Trophoblast cell (in vitro differentiated cells and primary cell): ENCODE data around the gene TBXAS1. TPM values are rescaled to one million over a fixed set of nuclear protein-coding genes. Genes with fewer than 3 reads are reported as not detected.

Experiments
- DNase-seq, 2 donors: peaks; one replicate each; pipeline ENCODE4 v3.0.0-alpha.2; 2016
- H2AFZ ChIP-seq: 2 replicates; pipeline ENCODE4 v1.6.1; 2013; ENCODE audit warnings: low read length, moderate library complexity, mild to moderate bottlenecking; ENCODE audit not compliant: insufficient read depth, poor library complexity
- H2AK5ac ChIP-seq: 2 replicates; pipeline ENCODE4 v1.6.1; 2013; ENCODE audit warnings: mild to moderate bottlenecking, low read length
- H2BK120ac ChIP-seq: 2 replicates; pipeline ENCODE4 v1.6.1; 2013; ENCODE audit warnings: low read length, mild to moderate bottlenecking, moderate library complexity; ENCODE audit not compliant: insufficient read depth, poor library complexity
- H2BK12ac ChIP-seq: 2 replicates; pipeline ENCODE4 v1.6.1; 2013; ENCODE audit warnings: mild to moderate bottlenecking, low read length, moderate library complexity
- H2BK5ac ChIP-seq: 2 replicates; pipeline ENCODE4 v1.6.1; 2013; ENCODE audit warnings: low read length, low read depth, moderate library complexity, mild to moderate bottlenecking; ENCODE audit not compliant: poor library complexity
- H3K14ac ChIP-seq: 2 replicates; pipeline ENCODE4 v1.6.1; 2013; ENCODE audit warnings: mild to moderate bottlenecking, low read length
- H3K18ac ChIP-seq: 2 replicates; pipeline ENCODE4 v1.6.1; 2013; ENCODE audit warnings: mild to moderate bottlenecking, low read length
- H3K23ac ChIP-seq: 2 replicates; pipeline ENCODE4 v1.6.1; 2013; ENCODE audit warnings: low read length
- H3K27ac ChIP-seq: 2 replicates; pipeline ENCODE4 v1.5.1; 2013; ENCODE audit warnings: low read depth, mild to moderate bottlenecking, inconsistent platforms, low read length, moderate library complexity
- H3K27me3 ChIP-seq: 2 replicates; pipeline ENCODE4 v1.6.1; 2013; ENCODE audit warnings: inconsistent platforms, mild to moderate bottlenecking, low read length, moderate library complexity; ENCODE audit not compliant: insufficient read depth
- H3K36me3 ChIP-seq, 2 experiments: 1 replicate in 1 of 2; 2 replicates in 1 of 2; pipeline ENCODE4 v1.6.1; 2013; ENCODE audit warnings: low read length in 2 of 2, mild to moderate bottlenecking in 2 of 2, moderate library complexity in 1 of 2; ENCODE audit not compliant: insufficient read depth in 2 of 2, control insufficient read depth in 1 of 2
- H3K4ac ChIP-seq: 2 replicates; pipeline ENCODE4 v1.6.1; 2013; ENCODE audit warnings: low read depth, mild to moderate bottlenecking, low read length, moderate library complexity
- H3K4me1 ChIP-seq, 2 experiments: 1 replicate in 1 of 2; 2 replicates in 1 of 2; pipeline ENCODE4 v1.6.1; 2013; ENCODE audit warnings: low read length in 2 of 2, mild to moderate bottlenecking in 2 of 2, moderate library complexity in 1 of 2; ENCODE audit not compliant: insufficient read depth in 2 of 2, control insufficient read depth in 1 of 2
- H3K4me2 ChIP-seq: 2 replicates; pipeline ENCODE4 v1.6.1; 2013; ENCODE audit warnings: inconsistent platforms, mild to moderate bottlenecking, low read length, moderate library complexity
- H3K4me3 ChIP-seq: 2 replicates; pipeline ENCODE4 v1.5.1; 2013; ENCODE audit warnings: mild to moderate bottlenecking, low read depth, low read length, inconsistent platforms
- H3K79me1 ChIP-seq: one replicate; pipeline ENCODE4 v1.6.1; 2013; ENCODE audit warnings: low read length
- H3K79me2 ChIP-seq: 2 replicates; pipeline ENCODE4 v1.6.1; 2013; ENCODE audit warnings: low read length, mild to moderate bottlenecking; ENCODE audit not compliant: control insufficient read depth, insufficient read depth, poor library complexity
- H3K9ac ChIP-seq: 2 replicates; pipeline ENCODE4 v1.6.1; 2013; ENCODE audit warnings: mild to moderate bottlenecking, low read length
- H3K9me3 ChIP-seq: 2 replicates; pipeline ENCODE4 v1.6.1; 2013; ENCODE audit warnings: low read depth, mild to moderate bottlenecking, control low read depth, inconsistent platforms, low read length; ENCODE audit not compliant: insufficient read depth
- H4K12ac ChIP-seq: 2 replicates; pipeline ENCODE4 v1.6.1; 2013; ENCODE audit warnings: low read depth, mild to moderate bottlenecking, low read length, moderate library complexity
- H4K8ac ChIP-seq: 2 replicates; pipeline ENCODE4 v1.6.1; 2013; ENCODE audit warnings: low read depth, mild to moderate bottlenecking, low read length, moderate library complexity
- H4K91ac ChIP-seq: one replicate; pipeline ENCODE4 v1.6.1; 2013; ENCODE audit warnings: low read depth, mild to moderate bottlenecking, low read length, moderate library complexity
- WGBS: extraction: QIAGEN DNeasy Blood & Tissue Kit; methylation state at CpG from one replicate; pipeline ENCODE4 v1.1.7; 2013; ENCODE audit warnings: missing lambda C conversion rate; ENCODE audit not compliant: insufficient read length, insufficient coverage; ENCODE audit errors: extremely low coverage; 5-methylcytosine and 5-hydroxymethylcytosine counted together
- polyA plus RNA-seq: library from polyadenylated mRNA; stranded (reverse); fragments of 200-250 nt; gene quantifications from 2 replicates; pipeline ENCODE4 v1.2.3, GENCODE V29; 2013

Gene TBXAS1
- polyA plus RNA-seq = 0.14 and 0.17 TPM in 2 replicates

- H4K12ac ChIP-seq = no peak within 1 kb of the TSS
- H3K18ac ChIP-seq = no peak within 1 kb of the TSS
- no CpG with 5 or more reads among the region's 10 CpGs for WGBS
- H2BK12ac ChIP-seq = no peak within 1 kb of the TSS
- no peak within 1 kb of the TSS for H4K91ac ChIP-seq
- no peaks in the 10 kb centered on the region for H3K4me1 ChIP-seq
- no peak within 1 kb of the TSS for H3K4ac ChIP-seq
- H2AK5ac ChIP-seq = no peak within 1 kb of the TSS
- no peaks in the 10 kb centered on the region for H3K79me1 ChIP-seq
- no peaks in the 10 kb centered on the region for H3K79me2 ChIP-seq
- H2BK120ac ChIP-seq = no peak within 1 kb of the TSS
- H3K27ac ChIP-seq = no peak within 1 kb of the TSS
- no peaks in the 10 kb centered on the region for H3K27me3 ChIP-seq
- H3K4me2 ChIP-seq = no peak within 1 kb of the TSS
- H3K9ac ChIP-seq = no peak within 1 kb of the TSS
- H2AFZ ChIP-seq = no peak within 1 kb of the TSS
- no peaks in the 10 kb centered on the region for H3K9me3 ChIP-seq
- H3K4me3 ChIP-seq = no peak within 1 kb of the TSS
- no peak within 1 kb of the TSS for H2BK5ac ChIP-seq
- no peaks in the 10 kb centered on the region for H3K36me3 ChIP-seq
- no peak within 1 kb of the TSS for H3K23ac ChIP-seq
- H3K14ac ChIP-seq = no peak within 1 kb of the TSS
- H4K8ac ChIP-seq = no peak within 1 kb of the TSS
- peak in 1 of 2 donors; percentile 9 for DNase-seq
Observed at GRCh38 chr7:139829025-139829774, at the start of gene TBXAS1. Gene TBXAS1 (plus strand): TSS chr7:139829264. CDS start chr7:139829391, 127 bp downstream.

- Histone ChIP-seq H4K91ac (no peak overlapping the region), H3K27ac (no peak overlapping the region), H3K4me2 (no peak overlapping the region), H2AFZ (no peak overlapping the region), H3K4me1 (peaks cover 0 to 6% of the 10 kb centered on the region in 2 experiments), H3K79me1 (no peaks in the 10 kb centered on the region), H3K9ac (no peak overlapping the region), H3K36me3 (no peaks in the 10 kb centered on the region), H3K27me3 (peaks cover 13% of the 10 kb centered on the region), H3K4ac (no peak overlapping the region), H2BK120ac (no peak overlapping the region), H3K14ac (no peak overlapping the region), H2BK5ac (no peak overlapping the region), H4K12ac (no peak overlapping the region), H3K4me3 (no peak overlapping the region), H2AK5ac (no peak overlapping the region), H3K23ac (no peak overlapping the region), H3K79me2 (no peaks in the 10 kb centered on the region), H2BK12ac (no peak overlapping the region), H3K9me3 (no peaks in the 10 kb centered on the region), H3K18ac (no peak overlapping the region), H4K8ac (no peak overlapping the region)
- DNase-seq = no peak
- WGBS = no CpG with 5 or more reads among the region's 3 CpGs
Observed at GRCh38 chr7:139782932-139783331, 46.1 kb upstream of the TBXAS1 start.

GRCh38 chr7:139783647-139784385 lies 45.2 kb upstream of the TBXAS1 start:
- no peak overlapping the region for H3K18ac ChIP-seq
- H3K9ac ChIP-seq = no peak overlapping the region
- no peak overlapping the region for H3K23ac ChIP-seq
- H3K9me3 ChIP-seq = no peaks in the 10 kb centered on the region
- WGBS = no CpG with 5 or more reads among the region's 3 CpGs
- H3K4me1 ChIP-seq = no peaks in the 10 kb centered on the region
- no peak for DNase-seq
- no peaks in the 10 kb centered on the region for H3K79me2 ChIP-seq
- H2AK5ac ChIP-seq = no peak overlapping the region
- no peak overlapping the region for H2AFZ ChIP-seq
- H2BK12ac ChIP-seq = no peak overlapping the region
- peaks cover 11% of the 10 kb centered on the region for H3K27me3 ChIP-seq
- no peak overlapping the region for H4K12ac ChIP-seq
- no peak overlapping the region for H3K4me3 ChIP-seq
- H3K79me1 ChIP-seq = no peaks in the 10 kb centered on the region
- no peak overlapping the region for H2BK120ac ChIP-seq
- no peak overlapping the region for H2BK5ac ChIP-seq
- H4K8ac ChIP-seq = no peak overlapping the region
- H3K36me3 ChIP-seq = no peaks in the 10 kb centered on the region
- no peak overlapping the region for H3K14ac ChIP-seq
- no peak overlapping the region for H3K4ac ChIP-seq
- H3K27ac ChIP-seq = no peak overlapping the region
- H4K91ac ChIP-seq = no peak overlapping the region
- no peak overlapping the region for H3K4me2 ChIP-seq

GRCh38 chr7:139784648-139785047 lies 44.4 kb upstream of the TBXAS1 start:
- Histone ChIP-seq H3K4ac (no peak overlapping the region), H3K79me1 (no peaks in the 10 kb centered on the region), H3K4me1 (no peaks in the 10 kb centered on the region), H3K23ac (no peak overlapping the region), H3K9me3 (no peaks in the 10 kb centered on the region), H4K12ac (no peak overlapping the region), H3K14ac (no peak overlapping the region), H3K9ac (no peak overlapping the region), H3K4me2 (no peak overlapping the region), H4K91ac (no peak overlapping the region), H2AFZ (no peak overlapping the region), H2BK12ac (no peak overlapping the region), H3K79me2 (no peaks in the 10 kb centered on the region), H3K18ac (no peak overlapping the region), H3K36me3 (no peaks in the 10 kb centered on the region), H2AK5ac (no peak overlapping the region), H3K4me3 (no peak overlapping the region), H2BK5ac (no peak overlapping the region), H4K8ac (no peak overlapping the region), H3K27ac (no peak overlapping the region), H2BK120ac (no peak overlapping the region), H3K27me3 (peaks cover 5% of the 10 kb centered on the region)
- no CpG with 5 or more reads among the region's 3 CpGs for WGBS
- no peak for DNase-seq
